AG09319 (cell line): ENCODE results near the gene SSUH2.

Experiments used
- DNase-seq: peaks from one replicate; pipeline ENCODE4 v3.0.0-alpha.2; 2010; ENCODE audit warnings: low read depth; ENCODE audit errors: extremely low read depth
- TF ChIP-seq, protein P1 (sequence below): IDR thresholded peaks from 2 replicates; pipeline ENCODE4 v1.5.1; 2011; ENCODE audit warnings: low read depth, mild to moderate bottlenecking, inconsistent platforms, low read length, moderate library complexity

Gene SSUH2

DNA sequence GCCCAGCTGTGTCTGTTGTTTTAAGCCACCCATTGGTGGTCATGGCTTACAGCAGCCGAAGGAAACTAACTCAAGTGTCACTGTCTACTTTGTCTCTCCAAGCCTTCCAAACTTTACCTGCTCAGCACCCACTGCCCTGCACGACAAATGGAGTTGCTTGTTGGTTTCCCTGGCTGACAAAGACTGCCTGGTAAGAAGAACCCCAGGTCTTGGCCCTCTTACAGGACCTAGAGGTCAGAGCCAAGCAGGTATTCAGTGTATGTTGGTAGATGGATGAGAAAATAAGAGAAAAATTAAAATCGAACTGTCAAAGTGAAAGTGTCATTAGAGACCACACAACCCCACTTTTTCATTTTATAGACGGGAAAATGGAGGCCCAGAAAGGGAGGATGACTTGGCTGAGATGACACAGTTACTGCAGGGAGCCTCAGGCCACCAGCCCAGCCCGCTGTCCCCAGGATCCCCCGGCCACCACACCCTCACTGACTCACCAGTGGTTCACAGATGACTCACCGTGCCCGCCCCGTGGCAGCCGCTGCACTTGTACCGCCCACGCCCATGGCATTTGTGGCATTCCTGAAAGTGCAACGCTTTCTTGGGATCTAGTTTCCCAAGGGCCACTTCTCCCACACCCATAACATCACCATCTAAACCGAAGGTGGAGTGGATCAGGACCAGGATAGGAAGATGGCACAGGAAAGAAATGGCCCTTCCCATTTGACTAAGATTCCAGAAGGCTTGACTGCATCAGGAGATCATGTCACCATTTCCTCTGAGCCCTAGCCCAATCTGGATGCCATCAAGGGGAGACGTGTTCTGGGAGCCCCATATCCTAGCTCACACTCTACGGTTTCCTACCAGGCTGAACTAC is 15.2 kb downstream of the SSUH2 start:
- TF ChIP-seq, protein P1, sequence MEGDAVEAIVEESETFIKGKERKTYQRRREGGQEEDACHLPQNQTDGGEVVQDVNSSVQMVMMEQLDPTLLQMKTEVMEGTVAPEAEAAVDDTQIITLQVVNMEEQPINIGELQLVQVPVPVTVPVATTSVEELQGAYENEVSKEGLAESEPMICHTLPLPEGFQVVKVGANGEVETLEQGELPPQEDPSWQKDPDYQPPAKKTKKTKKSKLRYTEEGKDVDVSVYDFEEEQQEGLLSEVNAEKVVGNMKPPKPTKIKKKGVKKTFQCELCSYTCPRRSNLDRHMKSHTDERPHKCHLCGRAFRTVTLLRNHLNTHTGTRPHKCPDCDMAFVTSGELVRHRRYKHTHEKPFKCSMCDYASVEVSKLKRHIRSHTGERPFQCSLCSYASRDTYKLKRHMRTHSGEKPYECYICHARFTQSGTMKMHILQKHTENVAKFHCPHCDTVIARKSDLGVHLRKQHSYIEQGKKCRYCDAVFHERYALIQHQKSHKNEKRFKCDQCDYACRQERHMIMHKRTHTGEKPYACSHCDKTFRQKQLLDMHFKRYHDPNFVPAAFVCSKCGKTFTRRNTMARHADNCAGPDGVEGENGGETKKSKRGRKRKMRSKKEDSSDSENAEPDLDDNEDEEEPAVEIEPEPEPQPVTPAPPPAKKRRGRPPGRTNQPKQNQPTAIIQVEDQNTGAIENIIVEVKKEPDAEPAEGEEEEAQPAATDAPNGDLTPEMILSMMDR: no peak
- DNase-seq: peak; percentile 65

DNA sequence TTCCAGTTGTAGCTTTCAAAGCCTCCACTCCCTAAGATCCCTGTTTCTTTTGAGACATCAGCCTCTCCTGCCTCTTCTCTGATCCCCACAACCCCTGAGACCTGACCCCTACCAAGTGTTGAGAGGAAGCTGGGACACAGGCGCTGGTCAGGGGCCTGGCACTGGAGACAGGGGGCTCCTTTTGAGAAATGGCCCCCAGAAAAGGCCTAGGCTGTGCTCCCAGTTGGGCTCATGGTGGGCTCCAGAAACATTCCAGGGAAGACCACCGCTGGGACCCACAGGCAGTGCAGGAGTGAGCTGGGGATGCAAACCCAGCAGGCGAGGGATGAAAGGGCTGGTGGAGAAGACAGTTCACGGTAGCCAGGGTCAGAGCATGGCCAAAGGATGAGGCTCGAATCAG is 16.6 kb downstream of the SSUH2 start:
- TF ChIP-seq, protein P1: no peak
- no peak for DNase-seq

DNA sequence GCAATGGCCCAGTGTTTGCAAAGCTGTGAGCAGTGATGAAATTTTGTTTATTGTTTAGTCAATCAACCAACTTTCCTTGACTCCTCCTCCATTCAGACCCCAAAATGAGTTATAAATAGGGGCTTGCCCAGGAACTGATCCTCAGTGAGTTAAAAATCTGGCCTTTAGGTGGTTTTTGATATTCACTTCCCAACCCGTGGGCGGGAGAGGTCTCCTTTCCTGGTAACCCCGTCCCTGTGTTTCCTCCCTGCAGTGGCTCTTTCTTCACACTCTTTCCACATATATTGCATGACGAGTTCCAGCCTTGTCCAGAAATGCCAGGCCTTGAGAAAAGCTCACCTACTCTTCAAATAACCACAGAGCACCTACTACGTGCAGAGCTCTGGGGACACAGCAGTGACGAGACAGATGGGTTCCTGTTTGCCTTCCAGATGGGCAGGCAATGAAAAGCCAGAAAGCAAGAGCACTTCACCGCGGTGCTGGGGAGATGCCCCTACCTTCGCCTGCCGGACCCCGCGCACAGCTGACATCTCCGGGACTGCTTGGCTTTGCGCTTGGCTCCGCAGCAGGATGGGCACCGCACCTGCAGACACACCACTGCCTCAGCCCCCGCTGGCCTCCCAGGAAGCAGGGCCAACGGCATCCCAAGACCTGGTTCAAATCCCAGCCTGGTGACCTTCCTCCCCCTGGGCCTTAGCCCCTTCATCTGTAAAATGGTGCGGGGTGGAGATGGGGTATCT is 17.2 kb downstream of the SSUH2 start:
- TF ChIP-seq, protein P1: no peak
- no peak for DNase-seq

DNA sequence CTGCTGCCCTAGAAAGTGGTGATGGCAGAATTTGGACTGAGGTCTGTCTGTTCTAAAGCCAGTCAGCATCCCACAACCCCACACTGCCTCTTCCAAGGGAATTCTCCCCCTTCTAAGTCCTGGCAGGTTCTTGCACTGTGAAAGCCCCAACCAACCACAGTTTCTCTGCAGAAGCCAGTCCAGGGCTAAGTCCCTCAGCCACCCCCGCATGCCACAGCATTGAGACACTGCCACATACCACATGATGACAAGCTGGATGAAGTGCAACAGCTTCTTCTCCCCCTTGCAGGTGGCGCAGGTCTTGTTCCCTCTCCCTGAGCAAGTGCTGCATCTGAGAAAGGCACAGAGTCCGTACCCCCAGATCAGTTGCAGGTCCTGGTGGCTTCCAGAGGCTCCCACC is 18.6 kb downstream of the SSUH2 start:
- TF ChIP-seq, protein P1: no peak
- DNase-seq: no peak

DNA sequence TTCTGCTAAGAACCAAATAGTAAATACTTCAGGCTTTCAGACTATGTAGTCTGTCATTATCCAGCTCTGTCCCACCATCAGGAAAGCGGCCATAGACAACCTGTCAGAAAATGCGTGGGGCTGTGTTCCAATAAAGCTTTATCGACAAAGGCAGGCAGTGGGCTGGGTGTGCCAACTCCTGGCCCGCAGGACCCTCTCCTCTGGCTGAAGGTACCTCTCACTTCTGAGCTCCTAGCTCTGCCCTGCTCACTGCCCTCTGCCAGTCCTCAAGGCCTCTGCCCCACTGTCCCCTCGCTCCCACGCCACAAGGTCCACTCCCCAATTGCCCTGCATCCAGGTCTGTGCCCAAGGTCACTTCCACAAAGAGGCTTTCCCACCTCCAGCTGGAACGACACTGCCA is 20.0 kb downstream of the SSUH2 start:
- no peak for DNase-seq
- TF ChIP-seq, protein P1: no peak

DNA sequence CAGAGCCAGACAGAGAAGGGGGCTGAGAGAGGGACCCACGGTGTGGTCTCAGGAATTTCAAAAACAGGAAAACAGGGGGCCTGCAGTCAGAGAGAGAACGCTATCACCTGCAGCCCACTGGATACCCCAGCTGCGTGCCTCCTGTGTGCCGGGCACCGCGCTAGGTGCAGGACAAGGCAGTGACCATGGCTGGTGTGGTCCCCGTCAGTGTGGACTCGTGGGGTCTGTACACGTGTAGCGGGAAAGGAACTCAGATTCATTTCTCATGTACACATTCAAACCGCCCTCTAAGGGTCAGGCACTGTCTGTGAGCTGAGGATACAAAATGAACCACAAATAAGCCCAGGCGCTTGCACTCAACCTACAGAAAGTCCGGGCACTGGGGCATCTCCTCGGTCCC is 20.9 kb downstream of the SSUH2 start:
- DNase-seq: no peak
- TF ChIP-seq, protein P1: no peak
